ENCODE results near the gene CD300LB. TPM values are rescaled to one million over a fixed set of nuclear protein-coding genes. Genes with fewer than 3 reads are reported as not detected.

Gene CD300LB
- total RNA-seq, 1 experiment from 2014 or later: not detected

DNA sequence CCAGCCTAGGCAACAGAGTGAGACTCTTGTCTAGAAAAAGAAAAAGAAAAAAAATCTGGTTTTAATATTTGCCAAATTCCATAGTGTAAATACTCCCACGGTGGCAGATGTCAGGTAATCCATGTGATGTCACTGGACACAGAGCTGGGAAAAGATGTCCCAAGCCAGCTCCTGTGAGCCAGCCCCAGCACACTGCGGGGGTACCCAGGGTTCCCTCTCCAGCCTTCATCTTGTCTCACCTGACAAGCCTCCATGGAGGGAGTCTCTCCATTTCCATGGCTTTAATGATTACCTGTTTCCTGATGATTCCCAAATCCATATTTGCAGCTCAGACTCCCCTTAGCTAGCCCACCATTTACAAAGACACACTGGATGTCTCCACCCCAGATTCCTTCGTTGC is 4.6 kb downstream of the CD300LB start:
- Histone ChIP-seq H3K4me1 (ENCODE audit: insufficient read depth, low read length) (peaks cover 1% of the 10 kb centered on the region), H2BK15ac (ENCODE audit: low read depth, low read length) (no peak overlapping the region), H3K4ac (ENCODE audit: low read depth, low read length) (no peak overlapping the region), H2AFZ (ENCODE audit: low read length) (no peak overlapping the region), H4K8ac (replicated peaks; ENCODE audit: insufficient read length, low read depth, low read length) (no peak overlapping the region), H3K18ac (ENCODE audit: insufficient read length, low read depth, low read length) (no peak overlapping the region), H3K9me3 (ENCODE audit: control insufficient read depth, low read depth, low read length) (no peaks in the 10 kb centered on the region), H2BK12ac (ENCODE audit: insufficient read length, low read depth, low read length) (no peak overlapping the region), H2BK5ac (ENCODE audit: insufficient read length, low read length) (no peak overlapping the region), H4K91ac (ENCODE audit: insufficient read length, low read depth, low read length) (no peak overlapping the region), H2BK20ac (ENCODE audit: low read depth, low read length, poor library complexity, severe bottlenecking) (no peak overlapping the region), H4K20me1 (ENCODE audit: control insufficient read depth, insufficient read depth, insufficient read length) (no peaks in the 10 kb centered on the region), H2AK5ac (ENCODE audit: insufficient read length, low read length) (no peak overlapping the region), H4K5ac (ENCODE audit: insufficient read length, low read depth, low read length) (no peak overlapping the region), H3K27me3 (ENCODE audit: insufficient read depth, low read length) (no peaks in the 10 kb centered on the region; the same call in 1 of the 2 replicates), H3K4me2 (ENCODE audit: insufficient read depth, insufficient read length, low read length) (no peak overlapping the region), H3K14ac (ENCODE audit: insufficient read depth, low read length) (no peak overlapping the region), H3K79me1 (ENCODE audit: insufficient read depth, low read depth, low read length, poor library complexity, severe bottlenecking) (no peaks in the 10 kb centered on the region), H2BK120ac (ENCODE audit: low read depth, low read length, poor library complexity, severe bottlenecking) (no peak overlapping the region), H3K79me2 (ENCODE audit: insufficient read depth, low read length) (no peaks in the 10 kb centered on the region), H3K27ac (ENCODE audit: insufficient read length, low read depth, low read length) (no peak overlapping the region), H3T11ph (ENCODE audit: low read length) (no peak overlapping the region), H3K56ac (ENCODE audit: insufficient read length, low read depth, low read length) (no peak overlapping the region), H3K9ac (ENCODE audit: extremely low read depth, insufficient read length, low read length) (no peak overlapping the region), H3K23me2 (ENCODE audit: insufficient read length, low read depth, low read length, poor library complexity, severe bottlenecking) (no peaks in the 10 kb centered on the region), H3K23ac (ENCODE audit: insufficient read length, low read depth, low read length) (no peak overlapping the region)
- peaks cover 75% of the 10 kb centered on the region for H3K27me3 Mint-ChIP-seq (ENCODE audit: low read depth)
- no peak for DNase-seq
- TF ChIP-seq, protein P1, sequence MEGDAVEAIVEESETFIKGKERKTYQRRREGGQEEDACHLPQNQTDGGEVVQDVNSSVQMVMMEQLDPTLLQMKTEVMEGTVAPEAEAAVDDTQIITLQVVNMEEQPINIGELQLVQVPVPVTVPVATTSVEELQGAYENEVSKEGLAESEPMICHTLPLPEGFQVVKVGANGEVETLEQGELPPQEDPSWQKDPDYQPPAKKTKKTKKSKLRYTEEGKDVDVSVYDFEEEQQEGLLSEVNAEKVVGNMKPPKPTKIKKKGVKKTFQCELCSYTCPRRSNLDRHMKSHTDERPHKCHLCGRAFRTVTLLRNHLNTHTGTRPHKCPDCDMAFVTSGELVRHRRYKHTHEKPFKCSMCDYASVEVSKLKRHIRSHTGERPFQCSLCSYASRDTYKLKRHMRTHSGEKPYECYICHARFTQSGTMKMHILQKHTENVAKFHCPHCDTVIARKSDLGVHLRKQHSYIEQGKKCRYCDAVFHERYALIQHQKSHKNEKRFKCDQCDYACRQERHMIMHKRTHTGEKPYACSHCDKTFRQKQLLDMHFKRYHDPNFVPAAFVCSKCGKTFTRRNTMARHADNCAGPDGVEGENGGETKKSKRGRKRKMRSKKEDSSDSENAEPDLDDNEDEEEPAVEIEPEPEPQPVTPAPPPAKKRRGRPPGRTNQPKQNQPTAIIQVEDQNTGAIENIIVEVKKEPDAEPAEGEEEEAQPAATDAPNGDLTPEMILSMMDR (conservative IDR thresholded peaks at IDR 0.05): no peak
- no peaks in the 10 kb centered on the region; a peak in 1 of 7 replicates for H3K36me3 Mint-ChIP-seq (ENCODE audit: insufficient read depth in 1 of 3, low read depth in 3 of 3)
- no peak overlapping the region for H3K4me3 Mint-ChIP-seq
- H3K27ac Mint-ChIP-seq: no peak overlapping the region; a peak in 2 of 7 replicates
- peaks cover under 1 to 3% of the 10 kb centered on the region in 2 experiments; a peak in 2 of 4 replicates for H3K4me1 Mint-ChIP-seq
- no CpG with 5 or more reads among the region's 3 CpGs for WGBS (ENCODE audit: extremely low coverage, insufficient read length, low lambda C conversion rate)
- peaks cover 0 to 6% of the 10 kb centered on the region in 2 experiments; a peak in 3 of 5 replicates for H3K9me3 Mint-ChIP-seq
